HEK293 (cell line): Measurements from ENCODE around the gene PLXNA3.

Experiments used
- HOXD13 ChIP-seq: sonication (generic); formaldehyde crosslinking; IDR thresholded peaks from 2 replicates; pipeline ENCODE4 v1.8.0; 2022; ENCODE audit warnings: missing genetic modification reagents, borderline replicate concordance
- RBAK ChIP-seq: fragments of 450-650 bp; formaldehyde crosslinking; IDR thresholded peaks from 2 replicates; pipeline ENCODE4 v1.5.1; 2016; ENCODE audit warnings: missing biosample characterization, missing genetic modification characterization
- SETDB1 ChIP-seq: IDR thresholded peaks from one replicate; pipeline ENCODE4 v1.6.1; 2017; ENCODE audit warnings: mild to moderate bottlenecking, low read length, moderate library complexity, mixed read lengths; ENCODE audit not compliant: insufficient read length
- ZNF501 ChIP-seq: fragments of 450-650 bp; formaldehyde crosslinking; IDR thresholded peaks from 2 replicates; pipeline ENCODE4 v1.5.1; 2016; ENCODE audit warnings: missing biosample characterization, missing genetic modification characterization
- TF ChIP-seq, protein P1 (sequence below): fragments of 450-650 bp; formaldehyde crosslinking; IDR thresholded peaks from 2 replicates; pipeline ENCODE4 v1.5.1; 2016; ENCODE audit warnings: missing biosample characterization, missing genetic modification characterization

DNA sequence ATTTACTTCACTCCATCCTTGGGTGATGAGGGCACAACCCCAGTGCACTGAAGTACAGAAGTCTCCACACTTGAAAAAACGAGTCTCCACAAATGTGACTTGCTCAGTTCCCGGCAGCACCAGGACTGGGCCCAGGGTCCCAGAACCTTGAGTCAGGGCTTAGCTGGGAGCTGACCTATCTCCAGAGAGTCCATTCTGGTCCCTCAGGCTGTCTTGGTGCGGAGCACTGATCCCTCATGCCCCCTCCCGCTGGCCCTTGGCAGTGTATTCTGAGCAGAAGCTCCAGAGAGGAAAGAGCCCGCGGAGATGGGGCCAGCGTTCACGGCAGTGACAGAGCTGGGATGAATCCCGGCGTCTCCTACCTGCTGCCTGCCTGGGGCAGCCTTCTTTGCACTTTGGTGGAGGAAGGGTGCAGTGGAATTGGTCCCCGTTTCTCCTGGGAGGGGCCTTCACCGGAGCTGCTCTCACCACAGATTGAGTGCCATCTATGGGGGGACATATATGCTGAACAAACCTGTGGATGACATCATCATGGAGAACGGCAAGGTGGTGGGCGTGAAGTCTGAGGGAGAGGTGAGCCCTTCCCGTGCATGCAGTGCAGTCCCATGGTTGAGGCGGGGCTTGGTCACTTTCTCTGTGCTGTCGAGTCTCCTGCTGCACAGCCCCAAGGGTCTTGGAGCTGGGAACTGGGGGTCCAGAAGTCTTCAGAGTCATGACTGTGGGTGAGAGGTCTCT, 17.3 kb upstream of the PLXNA3 start:
- TF ChIP-seq SETDB1 (no peak), HOXD13 (CRISPR knock-in tag) (no peak), ZNF501 (tag by site-specific recombination) (no peak), RBAK (no peak)
- TF ChIP-seq, protein P1, sequence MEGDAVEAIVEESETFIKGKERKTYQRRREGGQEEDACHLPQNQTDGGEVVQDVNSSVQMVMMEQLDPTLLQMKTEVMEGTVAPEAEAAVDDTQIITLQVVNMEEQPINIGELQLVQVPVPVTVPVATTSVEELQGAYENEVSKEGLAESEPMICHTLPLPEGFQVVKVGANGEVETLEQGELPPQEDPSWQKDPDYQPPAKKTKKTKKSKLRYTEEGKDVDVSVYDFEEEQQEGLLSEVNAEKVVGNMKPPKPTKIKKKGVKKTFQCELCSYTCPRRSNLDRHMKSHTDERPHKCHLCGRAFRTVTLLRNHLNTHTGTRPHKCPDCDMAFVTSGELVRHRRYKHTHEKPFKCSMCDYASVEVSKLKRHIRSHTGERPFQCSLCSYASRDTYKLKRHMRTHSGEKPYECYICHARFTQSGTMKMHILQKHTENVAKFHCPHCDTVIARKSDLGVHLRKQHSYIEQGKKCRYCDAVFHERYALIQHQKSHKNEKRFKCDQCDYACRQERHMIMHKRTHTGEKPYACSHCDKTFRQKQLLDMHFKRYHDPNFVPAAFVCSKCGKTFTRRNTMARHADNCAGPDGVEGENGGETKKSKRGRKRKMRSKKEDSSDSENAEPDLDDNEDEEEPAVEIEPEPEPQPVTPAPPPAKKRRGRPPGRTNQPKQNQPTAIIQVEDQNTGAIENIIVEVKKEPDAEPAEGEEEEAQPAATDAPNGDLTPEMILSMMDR: no peak
